ENCODE measurements around the gene CPEB2. TPM values are rescaled to one million over a fixed set of nuclear protein-coding genes. Genes with fewer than 3 reads are reported as not detected.

Gene CPEB2
- total RNA-seq, 1 experiment from 2014 or later = 3.3 TPM

DNA sequence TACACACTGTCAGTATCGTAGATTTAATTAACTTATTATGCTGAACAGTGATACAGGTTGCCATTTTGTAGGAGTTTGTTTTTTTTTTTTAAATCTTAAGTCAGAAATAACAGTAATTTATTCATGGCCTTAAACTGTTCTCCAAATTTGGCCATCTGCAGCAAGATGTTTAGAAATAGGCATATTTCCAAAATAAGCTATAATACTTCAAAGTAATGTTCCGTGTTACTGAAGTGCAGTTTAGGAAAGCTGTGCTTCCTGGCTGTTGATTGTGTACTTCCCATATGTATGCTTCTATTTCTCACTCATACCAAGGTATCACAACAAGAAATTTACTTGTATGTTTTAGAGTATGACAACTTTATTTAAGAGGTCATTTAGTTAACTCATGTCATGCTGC, 28.9 kb downstream of the CPEB2 start (continued):
- TF ChIP-seq ARID4B (CRISPR knock-in tag; IDR thresholded peaks at IDR 0.05; ENCODE audit: borderline replicate concordance) = no peak
- TF ChIP-seq, protein P1, sequence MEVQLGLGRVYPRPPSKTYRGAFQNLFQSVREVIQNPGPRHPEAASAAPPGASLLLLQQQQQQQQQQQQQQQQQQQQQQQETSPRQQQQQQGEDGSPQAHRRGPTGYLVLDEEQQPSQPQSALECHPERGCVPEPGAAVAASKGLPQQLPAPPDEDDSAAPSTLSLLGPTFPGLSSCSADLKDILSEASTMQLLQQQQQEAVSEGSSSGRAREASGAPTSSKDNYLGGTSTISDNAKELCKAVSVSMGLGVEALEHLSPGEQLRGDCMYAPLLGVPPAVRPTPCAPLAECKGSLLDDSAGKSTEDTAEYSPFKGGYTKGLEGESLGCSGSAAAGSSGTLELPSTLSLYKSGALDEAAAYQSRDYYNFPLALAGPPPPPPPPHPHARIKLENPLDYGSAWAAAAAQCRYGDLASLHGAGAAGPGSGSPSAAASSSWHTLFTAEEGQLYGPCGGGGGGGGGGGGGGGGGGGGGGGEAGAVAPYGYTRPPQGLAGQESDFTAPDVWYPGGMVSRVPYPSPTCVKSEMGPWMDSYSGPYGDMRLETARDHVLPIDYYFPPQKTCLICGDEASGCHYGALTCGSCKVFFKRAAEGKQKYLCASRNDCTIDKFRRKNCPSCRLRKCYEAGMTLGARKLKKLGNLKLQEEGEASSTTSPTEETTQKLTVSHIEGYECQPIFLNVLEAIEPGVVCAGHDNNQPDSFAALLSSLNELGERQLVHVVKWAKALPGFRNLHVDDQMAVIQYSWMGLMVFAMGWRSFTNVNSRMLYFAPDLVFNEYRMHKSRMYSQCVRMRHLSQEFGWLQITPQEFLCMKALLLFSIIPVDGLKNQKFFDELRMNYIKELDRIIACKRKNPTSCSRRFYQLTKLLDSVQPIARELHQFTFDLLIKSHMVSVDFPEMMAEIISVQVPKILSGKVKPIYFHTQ (CRISPR knock-in tag; IDR thresholded peaks at IDR 0.05) = no peak

DNA sequence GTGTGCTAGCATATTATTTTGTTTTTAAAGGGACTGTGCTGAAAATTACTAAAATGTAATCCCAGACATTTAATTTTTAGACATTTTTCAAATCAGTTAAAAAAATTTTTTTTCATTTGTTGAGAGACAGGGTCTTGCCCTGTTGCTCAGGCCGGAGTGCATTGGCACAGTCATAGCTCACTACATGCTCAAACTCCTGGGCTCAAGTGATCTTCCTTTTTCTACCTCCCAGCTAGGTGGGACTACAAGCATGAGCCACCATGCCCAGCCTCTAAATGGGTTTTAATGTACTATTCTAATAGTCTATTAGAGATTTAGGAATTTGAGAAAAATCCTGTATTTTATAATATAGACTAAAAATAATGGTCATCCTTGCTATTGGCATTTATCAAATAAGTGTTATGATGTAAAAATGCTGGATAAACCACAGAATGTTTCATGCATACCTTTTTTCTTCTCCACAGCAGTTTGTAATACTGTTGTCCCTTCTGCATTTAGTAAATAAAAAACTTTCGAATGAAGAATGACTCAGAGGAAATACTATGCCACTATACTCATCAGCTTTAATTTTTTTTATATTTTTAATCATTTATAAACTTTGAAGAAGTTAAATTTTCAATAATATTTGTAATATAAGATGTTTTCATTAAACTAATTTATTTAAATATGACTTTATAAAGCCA, 29.9 kb downstream of the CPEB2 start:
- Mint-ChIP-seq H3K27ac (no peak overlapping the region), H3K36me3 (peaks cover 22% of the 10 kb centered on the region), H3K4me1 (peaks cover 7% of the 10 kb centered on the region; the same call in 1 of the 2 replicates), H3K4me3 (no peak overlapping the region), H3K9me3 (peaks cover 17% of the 10 kb centered on the region), H3K27me3 (ENCODE audit: low read depth) (no peaks in the 10 kb centered on the region)
- TF ChIP-seq JAZF1 (CRISPR knock-in tag; IDR thresholded peaks at IDR 0.05) (no peak), ZNF425 (CRISPR knock-in tag; conservative IDR thresholded peaks at IDR 0.05) (no peak), NFE2L1 (CRISPR knock-in tag; IDR thresholded peaks at IDR 0.05) (no peak), TEAD1 (CRISPR knock-in tag; IDR thresholded peaks at IDR 0.05) (no peak), ZNF219 (CRISPR knock-in tag; IDR thresholded peaks at IDR 0.05; ENCODE audit: borderline replicate concordance) (no peak), MYBL2 (CRISPR knock-in tag; IDR thresholded peaks at IDR 0.05) (no peak), FOXK1 (CRISPR knock-in tag; IDR thresholded peaks at IDR 0.05) (no peak), ZNF263 (CRISPR knock-in tag; IDR thresholded peaks at IDR 0.05; ENCODE audit: low read depth) (no peak)
- TF ChIP-seq, protein P2, sequence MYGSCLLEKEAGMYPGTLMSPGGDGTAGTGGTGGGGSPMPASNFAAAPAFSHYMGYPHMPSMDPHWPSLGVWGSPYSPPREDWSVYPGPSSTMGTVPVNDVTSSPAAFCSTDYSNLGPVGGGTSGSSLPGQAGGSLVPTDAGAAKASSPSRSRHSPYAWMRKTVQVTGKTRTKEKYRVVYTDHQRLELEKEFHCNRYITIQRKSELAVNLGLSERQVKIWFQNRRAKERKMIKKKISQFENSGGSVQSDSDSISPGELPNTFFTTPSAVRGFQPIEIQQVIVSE (CRISPR knock-in tag; IDR thresholded peaks at IDR 0.05; ENCODE audit: borderline replicate concordance) = no peak
- TF ChIP-seq, protein P3, sequence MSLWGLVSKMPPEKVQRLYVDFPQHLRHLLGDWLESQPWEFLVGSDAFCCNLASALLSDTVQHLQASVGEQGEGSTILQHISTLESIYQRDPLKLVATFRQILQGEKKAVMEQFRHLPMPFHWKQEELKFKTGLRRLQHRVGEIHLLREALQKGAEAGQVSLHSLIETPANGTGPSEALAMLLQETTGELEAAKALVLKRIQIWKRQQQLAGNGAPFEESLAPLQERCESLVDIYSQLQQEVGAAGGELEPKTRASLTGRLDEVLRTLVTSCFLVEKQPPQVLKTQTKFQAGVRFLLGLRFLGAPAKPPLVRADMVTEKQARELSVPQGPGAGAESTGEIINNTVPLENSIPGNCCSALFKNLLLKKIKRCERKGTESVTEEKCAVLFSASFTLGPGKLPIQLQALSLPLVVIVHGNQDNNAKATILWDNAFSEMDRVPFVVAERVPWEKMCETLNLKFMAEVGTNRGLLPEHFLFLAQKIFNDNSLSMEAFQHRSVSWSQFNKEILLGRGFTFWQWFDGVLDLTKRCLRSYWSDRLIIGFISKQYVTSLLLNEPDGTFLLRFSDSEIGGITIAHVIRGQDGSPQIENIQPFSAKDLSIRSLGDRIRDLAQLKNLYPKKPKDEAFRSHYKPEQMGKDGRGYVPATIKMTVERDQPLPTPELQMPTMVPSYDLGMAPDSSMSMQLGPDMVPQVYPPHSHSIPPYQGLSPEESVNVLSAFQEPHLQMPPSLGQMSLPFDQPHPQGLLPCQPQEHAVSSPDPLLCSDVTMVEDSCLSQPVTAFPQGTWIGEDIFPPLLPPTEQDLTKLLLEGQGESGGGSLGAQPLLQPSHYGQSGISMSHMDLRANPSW (CRISPR knock-in tag; conservative IDR thresholded peaks at IDR 0.05; ENCODE audit: low read depth) = no peak
- DNase-seq (ENCODE audit: low spot score) (no peak), ATAC-seq (no peak)
- ChIA-PET CTCF (no interaction called here), POLR2A (interaction anchor here (0.6 to 1.1 kb wide), 2 partner anchors 117 to 444 kb away, joined by 3 to 5 read pairs; no protein-coding TSS in a partner anchor)
